ENCODE results near the gene AP1S1.

The AP1S1 gene

GRCh38 chr7:101151908-101152651, 2.2 kb upstream of the AP1S1 start:
- Histone ChIP-seq H3K9me2 (replicated peaks; ENCODE audit: insufficient read depth, low read length) (no peaks in the 10 kb centered on the region), H3K4me3 (ENCODE audit: low read length) (no peak overlapping the region), H3K9ac (ENCODE audit: low read length) (no peak overlapping the region), H3K27me3 (replicated peaks; ENCODE audit: insufficient read depth, low read length) (peaks cover 60% of the 10 kb centered on the region), H3K4me1 (ENCODE audit: low read length) (peaks cover 9% of the 10 kb centered on the region; the same call in 1 of the 2 replicates), H2AFZ (ENCODE audit: low read length) (no peak overlapping the region), H3K9me3 (replicated peaks; ENCODE audit: insufficient read depth, low read length) (no peaks in the 10 kb centered on the region), H4K20me1 (ENCODE audit: insufficient read depth, low read length) (no peaks in the 10 kb centered on the region), H3K4me2 (ENCODE audit: low read depth, low read length) (no peak overlapping the region), H3F3A (ENCODE audit: insufficient read depth, low read length) (no peaks in the 10 kb centered on the region), H3K79me2 (ENCODE audit: low read length) (no peaks in the 10 kb centered on the region), H3K27ac (ENCODE audit: low read length) (no peak overlapping the region), H3K36me3 (replicated peaks; ENCODE audit: insufficient read depth, low read length) (no peaks in the 10 kb centered on the region)
- no peak for DNase-seq
- TF ChIP-seq CTCF (IDR thresholded peaks at IDR 0.05; ENCODE audit: low read length) (no peak), EZH2phosphoT487 (IDR thresholded peaks at IDR 0.05; ENCODE audit: low read length) (no peak)

- H3K79me2 ChIP-seq (ENCODE audit: low read length): no peaks in the 10 kb centered on the region
- H3F3A ChIP-seq (ENCODE audit: insufficient read depth, low read length): no peaks in the 10 kb centered on the region
- peaks cover 9% of the 10 kb centered on the region; the same call in 1 of the 2 replicates for H3K4me1 ChIP-seq (ENCODE audit: low read length)
- peak overlapping the region; percentile 64; the same call in 1 of the 2 replicates for H3K9ac ChIP-seq (ENCODE audit: low read length)
- peak overlapping the region; percentile 83; the same call in 1 of the 2 replicates for H3K4me2 ChIP-seq (ENCODE audit: low read depth, low read length)
- peak overlapping the region; percentile 86 for H3K4me3 ChIP-seq (ENCODE audit: low read length)
- H3K36me3 ChIP-seq (replicated peaks; ENCODE audit: insufficient read depth, low read length): no peaks in the 10 kb centered on the region
- no peaks in the 10 kb centered on the region for H3K9me2 ChIP-seq (replicated peaks; ENCODE audit: insufficient read depth, low read length)
- H2AFZ ChIP-seq (ENCODE audit: low read length): peak overlapping the region; percentile 90
- TF ChIP-seq EZH2phosphoT487 (IDR thresholded peaks at IDR 0.05; ENCODE audit: low read length) (no peak), CTCF (IDR thresholded peaks at IDR 0.05; ENCODE audit: low read length) (no peak), EZH2 (optimal IDR thresholded peaks at IDR 0.05; ENCODE audit: low read depth, low read length) (no peak)
- no peak overlapping the region for H3K27ac ChIP-seq (ENCODE audit: low read length)
- no peak for DNase-seq
- no peaks in the 10 kb centered on the region for H3K9me3 ChIP-seq (replicated peaks; ENCODE audit: insufficient read depth, low read length)
- H3K27me3 ChIP-seq (replicated peaks; ENCODE audit: insufficient read depth, low read length): peaks cover 37% of the 10 kb centered on the region
- H4K20me1 ChIP-seq (ENCODE audit: insufficient read depth, low read length): no peaks in the 10 kb centered on the region
Observed at GRCh38 chr7:101154693-101155102, 422 bp downstream of the AP1S1 start.

DNA sequence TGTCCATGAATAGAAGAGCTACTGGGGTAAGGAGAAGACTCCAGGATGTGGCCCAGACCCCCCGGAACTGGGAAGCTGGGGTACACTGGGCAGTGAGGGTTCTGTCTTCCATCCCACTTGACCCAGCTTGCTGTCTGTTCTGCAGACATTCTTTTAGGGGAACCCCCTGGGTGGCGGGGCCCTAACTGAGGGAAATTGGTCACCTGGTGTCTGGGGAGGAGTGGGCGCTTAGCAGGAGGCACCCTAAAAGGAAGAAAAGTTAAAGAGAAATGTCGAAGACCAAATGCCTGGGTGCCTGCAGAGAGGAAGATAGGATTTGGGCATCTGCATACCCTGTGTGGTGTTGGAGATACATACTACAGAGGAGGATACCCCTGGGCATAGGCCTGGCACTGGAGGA, 1.0 kb downstream of the AP1S1 start:
- H3K4me1 ChIP-seq (ENCODE audit: low read length): peaks cover 9% of the 10 kb centered on the region; the same call in 1 of the 2 replicates
- no peak overlapping the region for H3K27ac ChIP-seq (ENCODE audit: low read length)
- peak overlapping the region; percentile 90; the same call in 1 of the 2 replicates for H2AFZ ChIP-seq (ENCODE audit: low read length)
- TF ChIP-seq EZH2 (optimal IDR thresholded peaks at IDR 0.05; ENCODE audit: low read depth, low read length): no peak
- no peak for TF ChIP-seq CTCF (IDR thresholded peaks at IDR 0.05; ENCODE audit: low read length)
- no peak for TF ChIP-seq EZH2phosphoT487 (IDR thresholded peaks at IDR 0.05; ENCODE audit: low read length)
- DNase-seq: no peak
- H3K36me3 ChIP-seq (replicated peaks; ENCODE audit: insufficient read depth, low read length): no peaks in the 10 kb centered on the region
- no peaks in the 10 kb centered on the region for H4K20me1 ChIP-seq (ENCODE audit: insufficient read depth, low read length)
- peaks cover 36% of the 10 kb centered on the region for H3K27me3 ChIP-seq (replicated peaks; ENCODE audit: insufficient read depth, low read length)
- no peaks in the 10 kb centered on the region for H3K79me2 ChIP-seq (ENCODE audit: low read length)
- no peaks in the 10 kb centered on the region for H3K9me2 ChIP-seq (replicated peaks; ENCODE audit: insufficient read depth, low read length)
- peak overlapping the region; percentile 86 for H3K4me3 ChIP-seq (ENCODE audit: low read length)
- peak overlapping the region; percentile 83; the same call in 1 of the 2 replicates for H3K4me2 ChIP-seq (ENCODE audit: low read depth, low read length)
- H3K9ac ChIP-seq (ENCODE audit: low read length): peak overlapping the region; percentile 64; the same call in 1 of the 2 replicates
- no peaks in the 10 kb centered on the region for H3K9me3 ChIP-seq (replicated peaks; ENCODE audit: insufficient read depth, low read length)
- no peaks in the 10 kb centered on the region for H3F3A ChIP-seq (ENCODE audit: insufficient read depth, low read length)
